HG03196 (cell line): Measurements from ENCODE around the gene OR2T29.
"Not testable (repeated sequence)": the region's sequence is repeated elsewhere in the genome, so short reads cannot be mapped to it uniquely, and the experiment has no call there.

Source experiments
- ATAC-seq: cut with Tn5 transposase; IDR thresholded peaks from one replicate; pipeline ENCODE4 v1.9.1; 2021; ENCODE audit not compliant: unreplicated experiment

The OR2T29 gene

GRCh38 chr1:248521856-248522255, 40.7 kb downstream of the OR2T29 start:
- no peak for ATAC-seq

- ATAC-seq: not testable (repeated sequence)
These were observed 52.4 kb downstream of the OR2T29 start for GRCh38 chr1:248510217-248510616.

DNA sequence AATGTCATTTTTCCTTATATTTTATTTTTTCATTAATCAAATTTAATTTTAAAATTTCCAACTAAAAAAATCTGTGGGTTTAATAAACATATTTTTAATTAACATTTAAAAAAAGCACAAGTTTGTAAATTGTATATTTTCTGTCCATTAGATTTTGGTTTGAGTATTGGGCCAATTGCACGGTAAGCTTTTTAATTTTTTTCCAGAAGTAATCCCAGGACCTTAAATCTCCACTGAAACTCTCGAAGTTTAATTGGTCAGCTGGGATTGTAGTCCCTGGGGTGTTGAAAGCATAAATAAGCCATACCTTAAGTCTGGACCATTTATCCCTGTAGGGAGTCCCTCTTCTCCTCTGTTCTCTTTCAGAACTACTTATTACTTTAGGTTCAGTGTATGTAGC, 54.8 kb downstream of the OR2T29 start, which contains the start of gene OR2G6:
Gene OR2G6, plus strand, starts transcription at position 301 of the 400 bp plus-strand sequence. CDS start 13,574 bp downstream, outside the sequence.
- ATAC-seq: not testable (repeated sequence)
